SH-SY5Y (cell line): ENCODE data around the gene AGBL1.

Experiments used
- GATA2 ChIP-seq: IDR thresholded peaks from 2 replicates; pipeline ENCODE4 v1.6.1; 2011; ENCODE audit warnings: mild to moderate bottlenecking, low read depth, low read length
- GATA3 ChIP-seq: IDR thresholded peaks from 2 replicates; pipeline ENCODE4 v1.6.1; 2011; ENCODE audit warnings: low read depth, mild to moderate bottlenecking, low read length, moderate library complexity

- TF ChIP-seq GATA3 (no peak), GATA2 (no peak)
Measured at GRCh38 chr15:86157606-86158293, 78.1 kb downstream of the AGBL1 start.
